ENCODE results near the gene COMMD7.

Gene COMMD7

GRCh38 chr20:32675223-32675975 lies 67.9 kb downstream of the COMMD7 start:
- Histone ChIP-seq H3K27ac (no peak overlapping the region), H3K27me3 (no peaks in the 10 kb centered on the region), H3K9me3 (no peaks in the 10 kb centered on the region), H3K36me3 (no peaks in the 10 kb centered on the region), H3K4me1 (ENCODE audit: control insufficient read depth in 1 of 2, insufficient read depth in 1 of 2, low read depth in 1 of 2, low read length in 1 of 2) (peaks cover 23 to 26% of the 10 kb centered on the region in 2 experiments), H3K4me3 (ENCODE audit: low read depth in 1 of 2, low read length in 1 of 2) (no peak overlapping the region)
- no peak for TF ChIP-seq CTCF (IDR thresholded peaks at IDR 0.05)

- Histone ChIP-seq H3K4me3 (ENCODE audit: low read depth in 1 of 2, low read length in 1 of 2) (no peak overlapping the region), H3K27ac (no peak overlapping the region), H3K27me3 (no peaks in the 10 kb centered on the region), H3K9me3 (no peaks in the 10 kb centered on the region), H3K36me3 (no peaks in the 10 kb centered on the region), H3K4me1 (ENCODE audit: control insufficient read depth in 1 of 2, insufficient read depth in 1 of 2, low read depth in 1 of 2, low read length in 1 of 2) (peaks cover 23 to 26% of the 10 kb centered on the region in 2 experiments)
- no peak for TF ChIP-seq CTCF (IDR thresholded peaks at IDR 0.05)
These were observed 68.9 kb downstream of the COMMD7 start for GRCh38 chr20:32674362-32674789.

- Histone ChIP-seq H3K36me3 (no peaks in the 10 kb centered on the region), H3K27me3 (no peaks in the 10 kb centered on the region), H3K4me1 (ENCODE audit: control insufficient read depth in 1 of 2, insufficient read depth in 1 of 2, low read depth in 1 of 2, low read length in 1 of 2) (peaks cover 23 to 26% of the 10 kb centered on the region in 2 experiments), H3K27ac (peak overlapping the region; percentile 54), H3K4me3 (ENCODE audit: low read depth in 1 of 2, low read length in 1 of 2) (peak overlapping the region; percentile 29 to 41), H3K9me3 (no peaks in the 10 kb centered on the region)
- no peak for TF ChIP-seq CTCF (IDR thresholded peaks at IDR 0.05)
These were observed 70.0 kb downstream of the COMMD7 start for GRCh38 chr20:32672982-32673851.

- Histone ChIP-seq H3K36me3 (no peaks in the 10 kb centered on the region), H3K27ac (peak overlapping the region; percentile 54), H3K4me1 (ENCODE audit: control insufficient read depth in 1 of 2, insufficient read depth in 1 of 2, low read depth in 1 of 2, low read length in 1 of 2) (peaks cover 23 to 26% of the 10 kb centered on the region in 2 experiments), H3K9me3 (no peaks in the 10 kb centered on the region), H3K4me3 (ENCODE audit: low read depth in 1 of 2, low read length in 1 of 2) (no peak overlapping the region), H3K27me3 (no peaks in the 10 kb centered on the region)
- no peak for TF ChIP-seq CTCF (IDR thresholded peaks at IDR 0.05)
These were observed 70.8 kb downstream of the COMMD7 start for GRCh38 chr20:32672394-32672981.

- TF ChIP-seq CTCF (IDR thresholded peaks at IDR 0.05): no peak
- no peaks in the 10 kb centered on the region for H3K36me3 ChIP-seq
These were observed 72.4 kb downstream of the COMMD7 start for GRCh38 chr20:32670773-32671455.

More at GRCh38 chr20:32670773-32671455, 72.4 kb downstream of the COMMD7 start:
- H3K4me1 ChIP-seq (ENCODE audit: control insufficient read depth in 1 of 2, insufficient read depth in 1 of 2, low read depth in 1 of 2, low read length in 1 of 2): peaks cover 23 to 26% of the 10 kb centered on the region in 2 experiments
- H3K4me3 ChIP-seq (ENCODE audit: low read depth in 1 of 2, low read length in 1 of 2): no peak overlapping the region
- H3K9me3 ChIP-seq: no peaks in the 10 kb centered on the region
- no peak overlapping the region for H3K27ac ChIP-seq
- no peaks in the 10 kb centered on the region for H3K27me3 ChIP-seq
